Trophoblast cell (in vitro differentiated cells and primary cell): Measurements from ENCODE around the gene ITGB1.

Experiments
- DNase-seq, 2 donors: peaks; one replicate each; pipeline ENCODE4 v3.0.0-alpha.2; 2016
- H2AFZ ChIP-seq: 2 replicates; pipeline ENCODE4 v1.6.1; 2013; ENCODE audit warnings: low read length, moderate library complexity, mild to moderate bottlenecking; ENCODE audit not compliant: insufficient read depth, poor library complexity
- H2AK5ac ChIP-seq: 2 replicates; pipeline ENCODE4 v1.6.1; 2013; ENCODE audit warnings: mild to moderate bottlenecking, low read length
- H2BK120ac ChIP-seq: 2 replicates; pipeline ENCODE4 v1.6.1; 2013; ENCODE audit warnings: low read length, mild to moderate bottlenecking, moderate library complexity; ENCODE audit not compliant: insufficient read depth, poor library complexity
- H2BK12ac ChIP-seq: 2 replicates; pipeline ENCODE4 v1.6.1; 2013; ENCODE audit warnings: mild to moderate bottlenecking, low read length, moderate library complexity
- H2BK5ac ChIP-seq: 2 replicates; pipeline ENCODE4 v1.6.1; 2013; ENCODE audit warnings: low read length, low read depth, moderate library complexity, mild to moderate bottlenecking; ENCODE audit not compliant: poor library complexity
- H3K14ac ChIP-seq: 2 replicates; pipeline ENCODE4 v1.6.1; 2013; ENCODE audit warnings: mild to moderate bottlenecking, low read length
- H3K18ac ChIP-seq: 2 replicates; pipeline ENCODE4 v1.6.1; 2013; ENCODE audit warnings: mild to moderate bottlenecking, low read length
- H3K23ac ChIP-seq: 2 replicates; pipeline ENCODE4 v1.6.1; 2013; ENCODE audit warnings: low read length
- H3K27ac ChIP-seq: 2 replicates; pipeline ENCODE4 v1.5.1; 2013; ENCODE audit warnings: low read depth, mild to moderate bottlenecking, inconsistent platforms, low read length, moderate library complexity
- H3K27me3 ChIP-seq: 2 replicates; pipeline ENCODE4 v1.6.1; 2013; ENCODE audit warnings: inconsistent platforms, mild to moderate bottlenecking, low read length, moderate library complexity; ENCODE audit not compliant: insufficient read depth
- H3K36me3 ChIP-seq, 2 experiments: 1 replicate in 1 of 2; 2 replicates in 1 of 2; pipeline ENCODE4 v1.6.1; 2013; ENCODE audit warnings: low read length in 2 of 2, mild to moderate bottlenecking in 2 of 2, moderate library complexity in 1 of 2; ENCODE audit not compliant: insufficient read depth in 2 of 2, control insufficient read depth in 1 of 2
- H3K4ac ChIP-seq: 2 replicates; pipeline ENCODE4 v1.6.1; 2013; ENCODE audit warnings: low read depth, mild to moderate bottlenecking, low read length, moderate library complexity
- H3K4me1 ChIP-seq, 2 experiments: 1 replicate in 1 of 2; 2 replicates in 1 of 2; pipeline ENCODE4 v1.6.1; 2013; ENCODE audit warnings: low read length in 2 of 2, mild to moderate bottlenecking in 2 of 2, moderate library complexity in 1 of 2; ENCODE audit not compliant: insufficient read depth in 2 of 2, control insufficient read depth in 1 of 2
- H3K4me2 ChIP-seq: 2 replicates; pipeline ENCODE4 v1.6.1; 2013; ENCODE audit warnings: inconsistent platforms, mild to moderate bottlenecking, low read length, moderate library complexity
- H3K4me3 ChIP-seq: 2 replicates; pipeline ENCODE4 v1.5.1; 2013; ENCODE audit warnings: mild to moderate bottlenecking, low read depth, low read length, inconsistent platforms
- H3K79me1 ChIP-seq: one replicate; pipeline ENCODE4 v1.6.1; 2013; ENCODE audit warnings: low read length
- H3K79me2 ChIP-seq: 2 replicates; pipeline ENCODE4 v1.6.1; 2013; ENCODE audit warnings: low read length, mild to moderate bottlenecking; ENCODE audit not compliant: control insufficient read depth, insufficient read depth, poor library complexity
- H3K9ac ChIP-seq: 2 replicates; pipeline ENCODE4 v1.6.1; 2013; ENCODE audit warnings: mild to moderate bottlenecking, low read length
- H3K9me3 ChIP-seq: 2 replicates; pipeline ENCODE4 v1.6.1; 2013; ENCODE audit warnings: low read depth, mild to moderate bottlenecking, control low read depth, inconsistent platforms, low read length; ENCODE audit not compliant: insufficient read depth
- H4K12ac ChIP-seq: 2 replicates; pipeline ENCODE4 v1.6.1; 2013; ENCODE audit warnings: low read depth, mild to moderate bottlenecking, low read length, moderate library complexity
- H4K8ac ChIP-seq: 2 replicates; pipeline ENCODE4 v1.6.1; 2013; ENCODE audit warnings: low read depth, mild to moderate bottlenecking, low read length, moderate library complexity
- H4K91ac ChIP-seq: one replicate; pipeline ENCODE4 v1.6.1; 2013; ENCODE audit warnings: low read depth, mild to moderate bottlenecking, low read length, moderate library complexity
- WGBS: extraction: QIAGEN DNeasy Blood & Tissue Kit; methylation state at CpG from one replicate; pipeline ENCODE4 v1.1.7; 2013; ENCODE audit warnings: missing lambda C conversion rate; ENCODE audit not compliant: insufficient read length, insufficient coverage; ENCODE audit errors: extremely low coverage; 5-methylcytosine and 5-hydroxymethylcytosine counted together

The ITGB1 gene

GRCh38 chr10:32976338-32976737, 18.3 kb upstream of the ITGB1 start:
- Histone ChIP-seq H4K91ac (no peak overlapping the region), H3K14ac (no peak overlapping the region), H4K8ac (no peak overlapping the region), H3K79me2 (no peaks in the 10 kb centered on the region), H2BK5ac (no peak overlapping the region), H4K12ac (no peak overlapping the region), H2AK5ac (no peak overlapping the region), H3K4ac (no peak overlapping the region), H3K36me3 (no peaks in the 10 kb centered on the region), H3K27ac (no peak overlapping the region), H3K79me1 (peaks cover 10% of the 10 kb centered on the region), H3K27me3 (no peaks in the 10 kb centered on the region), H3K4me2 (no peak overlapping the region), H3K4me1 (peaks cover 5 to 6% of the 10 kb centered on the region in 2 experiments), H2AFZ (no peak overlapping the region), H3K4me3 (no peak overlapping the region), H2BK120ac (no peak overlapping the region), H3K18ac (no peak overlapping the region), H3K9ac (no peak overlapping the region), H2BK12ac (no peak overlapping the region), H3K9me3 (no peaks in the 10 kb centered on the region), H3K23ac (no peak overlapping the region)
- no CpG with 5 or more reads among the region's 3 CpGs for WGBS
- DNase-seq = no peak

- no peak overlapping the region for H3K4me3 ChIP-seq
- no peak overlapping the region for H2BK12ac ChIP-seq
- no peak overlapping the region for H2AFZ ChIP-seq
- no peaks in the 10 kb centered on the region for H3K79me1 ChIP-seq
- no peak overlapping the region for H4K12ac ChIP-seq
- no peak overlapping the region for H3K14ac ChIP-seq
- H3K9me3 ChIP-seq = no peaks in the 10 kb centered on the region
- no peak for DNase-seq
- H2BK120ac ChIP-seq = no peak overlapping the region
- no peak overlapping the region for H4K8ac ChIP-seq
- no peak overlapping the region for H4K91ac ChIP-seq
- no peak overlapping the region for H3K9ac ChIP-seq
- H3K27ac ChIP-seq = no peak overlapping the region
- H3K79me2 ChIP-seq = no peaks in the 10 kb centered on the region
- H3K4me2 ChIP-seq = no peak overlapping the region
- H3K4ac ChIP-seq = no peak overlapping the region
- H3K18ac ChIP-seq = no peak overlapping the region
- H3K4me1 ChIP-seq = peaks cover 0 to 3% of the 10 kb centered on the region in 2 experiments
- H3K23ac ChIP-seq = no peak overlapping the region
- no peaks in the 10 kb centered on the region for H3K36me3 ChIP-seq
- no peaks in the 10 kb centered on the region for H3K27me3 ChIP-seq
- H2BK5ac ChIP-seq = no peak overlapping the region
- no peak overlapping the region for H2AK5ac ChIP-seq
Measured at GRCh38 chr10:32972929-32973328, 14.9 kb upstream of the ITGB1 start.

GRCh38 chr10:32972460-32972859, 14.4 kb upstream of the ITGB1 start:
- no peak overlapping the region for H2BK5ac ChIP-seq
- no peak for DNase-seq
- H3K4me3 ChIP-seq = no peak overlapping the region
- H3K4me1 ChIP-seq = peaks cover 0 to 3% of the 10 kb centered on the region in 2 experiments
- H2BK120ac ChIP-seq = no peak overlapping the region
- H4K12ac ChIP-seq = no peak overlapping the region
- H4K91ac ChIP-seq = no peak overlapping the region
- no peak overlapping the region for H2BK12ac ChIP-seq
- H3K4me2 ChIP-seq = no peak overlapping the region
- no peak overlapping the region for H3K14ac ChIP-seq
- H3K79me1 ChIP-seq = no peaks in the 10 kb centered on the region
- H3K27ac ChIP-seq = no peak overlapping the region
- no peak overlapping the region for H3K9ac ChIP-seq
- H3K79me2 ChIP-seq = no peaks in the 10 kb centered on the region
- H3K36me3 ChIP-seq = no peaks in the 10 kb centered on the region
- no peak overlapping the region for H2AK5ac ChIP-seq
- H3K9me3 ChIP-seq = no peaks in the 10 kb centered on the region
- H2AFZ ChIP-seq = no peak overlapping the region
- no peaks in the 10 kb centered on the region for H3K27me3 ChIP-seq
- H3K23ac ChIP-seq = no peak overlapping the region
- no peak overlapping the region for H3K4ac ChIP-seq
- no peak overlapping the region for H4K8ac ChIP-seq
- no peak overlapping the region for H3K18ac ChIP-seq
- WGBS = no CpG with 5 or more reads among the region's 4 CpGs

GRCh38 chr10:32971536-32972091, 13.6 kb upstream of the ITGB1 start:
- H3K27me3 ChIP-seq = no peaks in the 10 kb centered on the region
- no CpG with 5 or more reads among the region's 6 CpGs for WGBS

More at GRCh38 chr10:32971536-32972091, 13.6 kb upstream of the ITGB1 start:
- peaks cover 0 to 3% of the 10 kb centered on the region in 2 experiments for H3K4me1 ChIP-seq
- H4K12ac ChIP-seq = no peak overlapping the region
- H3K9ac ChIP-seq = no peak overlapping the region
- H3K4me3 ChIP-seq = no peak overlapping the region
- H3K9me3 ChIP-seq = no peaks in the 10 kb centered on the region
- no peaks in the 10 kb centered on the region for H3K79me1 ChIP-seq
- H2BK120ac ChIP-seq = no peak overlapping the region
- no peak overlapping the region for H3K4ac ChIP-seq
- H3K36me3 ChIP-seq = no peaks in the 10 kb centered on the region
- H3K14ac ChIP-seq = no peak overlapping the region
- H4K91ac ChIP-seq = no peak overlapping the region
- H2AK5ac ChIP-seq = no peak overlapping the region
- H3K23ac ChIP-seq = no peak overlapping the region
- H3K18ac ChIP-seq = no peak overlapping the region
- no peaks in the 10 kb centered on the region for H3K79me2 ChIP-seq
- peak overlapping the region; percentile 29 for H3K27ac ChIP-seq
- H2BK5ac ChIP-seq = no peak overlapping the region
- no peak overlapping the region for H2BK12ac ChIP-seq
- H2AFZ ChIP-seq = no peak overlapping the region
- no peak overlapping the region for H3K4me2 ChIP-seq
- peak; percentile 78 to 79 for DNase-seq
- no peak overlapping the region for H4K8ac ChIP-seq
